ENCODE results near the gene PCDHA3. TPM values are rescaled to one million over a fixed set of nuclear protein-coding genes. Genes with fewer than 3 reads are reported as not detected.

The PCDHA3 gene
- 20.1 TPM for total RNA-seq

GRCh38 chr5:140800816-140801493 is at the start of gene PCDHA3:
PCDHA3 (plus strand) TSS chr5:140801057.

GRCh38 chr5:140785905-140786686 is 14.8 kb upstream of the PCDHA3 start, which contains the start of gene PCDHA1:
PCDHA1 (plus strand) TSS chr5:140786140.

GRCh38 chr5:140794595-140795258 is 6.1 kb upstream of the PCDHA3 start, which contains the start of gene PCDHA2:
PCDHA2 (plus strand) TSS chr5:140794852.

GRCh38 chr5:140806834-140807775 is 6.2 kb downstream of the PCDHA3 start, which contains the start of gene PCDHA4:
PCDHA4 (plus strand) TSS chr5:140807068.

GRCh38 chr5:140821375-140822280 is 20.8 kb downstream of the PCDHA3 start, which contains the start of gene PCDHA5:
PCDHA5 (plus strand) TSS chr5:140821613.

GRCh38 chr5:140827704-140828361 is 27.0 kb downstream of the PCDHA3 start, which contains the start of gene PCDHA6:
PCDHA6 (plus strand) TSS chr5:140827960; CDS start chr5:140828092, 132 bp downstream.

GRCh38 chr5:140833993-140834392 is 33.1 kb downstream of the PCDHA3 start, which contains the start of gene PCDHA7:
PCDHA7 (plus strand) TSS chr5:140834269; CDS start chr5:140834384, 115 bp downstream.

GRCh38 chr5:140840978-140841962 is 40.4 kb downstream of the PCDHA3 start, which contains the start of gene PCDHA8:
PCDHA8 (plus strand) TSS chr5:140841187; CDS start chr5:140841322, 135 bp downstream.

GRCh38 chr5:140848139-140849102 is 47.6 kb downstream of the PCDHA3 start, which contains the start of gene PCDHA9:
PCDHA9 (plus strand) TSS chr5:140848382; CDS start chr5:140848496, 114 bp downstream.

Other genes starting within 250 kb of the PCDHA3 start
- gene SRA1, start 243.6 kb upstream of the PCDHA3 start, total RNA-seq = 23.8 TPM
- gene APBB3, start 236.5 kb upstream of the PCDHA3 start, total RNA-seq = 29.8 TPM
- 9.7 TPM for gene SLC35A4, start 236.2 kb upstream of the PCDHA3 start, total RNA-seq
- 12.9 TPM for gene CD14, start 167.9 kb upstream of the PCDHA3 start, total RNA-seq
- 4.6 TPM for gene TMCO6, start 161.6 kb upstream of the PCDHA3 start, total RNA-seq
- 37.1 TPM for gene NDUFA2, start 153.4 kb upstream of the PCDHA3 start, total RNA-seq
- 78.4 TPM for gene IK, start 153.2 kb upstream of the PCDHA3 start, total RNA-seq
- gene WDR55, start 136.2 kb upstream of the PCDHA3 start, total RNA-seq = 13.4 TPM
- 0.69 TPM for gene DND1, start 127.5 kb upstream of the PCDHA3 start, total RNA-seq
- 68.0 TPM for gene HARS1, start 109.7 kb upstream of the PCDHA3 start, total RNA-seq
- gene HARS2, start 109.6 kb upstream of the PCDHA3 start, total RNA-seq = 28.1 TPM
- 42.9 TPM for gene ZMAT2, start 100.6 kb upstream of the PCDHA3 start, total RNA-seq
- gene PCDHA1, start 14.9 kb upstream of the PCDHA3 start, total RNA-seq = 13.8 TPM
- gene PCDHA2, start 6.2 kb upstream of the PCDHA3 start, total RNA-seq = 10.4 TPM
- gene PCDHA4, start 6.0 kb downstream of the PCDHA3 start, total RNA-seq = 15.0 TPM
- 9.9 TPM for gene PCDHA5, start 20.6 kb downstream of the PCDHA3 start, total RNA-seq
- 26.3 TPM for gene PCDHA6, start 26.9 kb downstream of the PCDHA3 start, total RNA-seq
- gene PCDHA7, start 33.2 kb downstream of the PCDHA3 start, total RNA-seq = 15.2 TPM
- gene PCDHA8, start 40.1 kb downstream of the PCDHA3 start, total RNA-seq = 9.5 TPM
- 11.3 TPM for gene PCDHA9, start 47.3 kb downstream of the PCDHA3 start, total RNA-seq
- gene PCDHA10, start 54.8 kb downstream of the PCDHA3 start, total RNA-seq = 11.5 TPM
- 22.8 TPM for gene PCDHA11, start 67.9 kb downstream of the PCDHA3 start, total RNA-seq
- gene PCDHA12, start 74.3 kb downstream of the PCDHA3 start, total RNA-seq = 7.4 TPM
- 9.9 TPM for gene PCDHA13, start 81.1 kb downstream of the PCDHA3 start, total RNA-seq
- gene PCDHAC1, start 125.2 kb downstream of the PCDHA3 start, total RNA-seq = 42.7 TPM
- gene PCDHAC2, start 165.4 kb downstream of the PCDHA3 start, total RNA-seq = 47.1 TPM